Heart left ventricle (tissue), 16 donors: ENCODE measurements around the gene GALNT10. TPM values are rescaled to one million over a fixed set of nuclear protein-coding genes. Genes with fewer than 3 reads are reported as not detected.

ENCODE experiments used
- ATAC-seq, 4 donors: fragments of 200-7000 bp; cut with Tn5 transposase; one replicate each; pipeline ENCODE4 v1.9.1; 2020 to 2022; ENCODE audit warnings: moderate library complexity in 4 of 4, mild to moderate bottlenecking in 3 of 4, moderate number of reproducible peaks in 1 of 4
- DNase-seq, 5 donors: peaks; one replicate each; pipeline ENCODE4 v3.0.0-alpha.2; 2020
- H3K27ac ChIP-seq, 12 donors: fragments of 200-600 bp; sonication (generic) in 4 of 12; one replicate each; pipeline versions ENCODE4 v1.5.0 to v1.8.0; 2016 to 2022; ENCODE audit warnings: mild to moderate bottlenecking in 2 of 12
- H3K27me3 ChIP-seq, 9 donors: fragments of 200-600 bp; sonication (generic) in 2 of 9; one replicate each; pipeline versions ENCODE4 v1.5.1 to v1.8.0; 2016 to 2022; ENCODE audit warnings: mild to moderate bottlenecking in 3 of 9
- H3K36me3 ChIP-seq, 9 donors: fragments of 200-600 bp; sonication (generic) in 2 of 9; one replicate each; pipeline versions ENCODE4 v1.5.0 to v1.8.0; 2018 to 2022; ENCODE audit warnings: mild to moderate bottlenecking in 2 of 9
- H3K4me1 ChIP-seq, 12 donors: fragments of 200-600 bp; sonication (generic) in 4 of 12; one replicate each; pipeline versions ENCODE4 v1.5.0 to v1.8.0; 2016 to 2022; ENCODE audit warnings: mild to moderate bottlenecking in 3 of 12
- H3K4me3 ChIP-seq, 12 donors: fragments of 200-600 bp; sonication (generic) in 4 of 12; one replicate each; pipeline versions ENCODE4 v1.5.0 to v1.8.0; 2017 to 2022; ENCODE audit warnings: mild to moderate bottlenecking in 9 of 12, moderate library complexity in 4 of 12
- H3K9me3 ChIP-seq, 12 donors: fragments of 200-600 bp; sonication (generic) in 4 of 12; one replicate each; pipeline versions ENCODE4 v1.5.0 to v1.8.0; 2016 to 2022; ENCODE audit warnings: mild to moderate bottlenecking in 1 of 12
- POLR2A ChIP-seq, 2 donors: fragments of 450-650 bp; IDR thresholded peaks; one replicate each; pipeline ENCODE4 v1.6.1; 2017; ENCODE audit warnings: antibody characterized with exemption in 2 of 2, mild to moderate bottlenecking in 2 of 2, moderate library complexity in 2 of 2
- WGBS, 4 donors: extraction: QIAGEN DNeasy Blood & Tissue Kit in 2 of 4; methylation state at CpG; one replicate each; pipeline versions ENCODE4 v1.1.5 to v1.1.7; 2013 to 2018; 5-methylcytosine and 5-hydroxymethylcytosine counted together
- intact Hi-C, 10 donors: fragments of 100-400 bp; cut with DNase I; formaldehyde crosslinking; loops; one replicate each; pipeline versions ENCODE4 v1.11.1 to v1.14.2; 2022
- polyA plus RNA-seq, 2 donors: library from polyadenylated mRNA; stranded (reverse); fragments of 200-250 nt; gene quantifications; one replicate each; pipeline ENCODE4 v1.2.3, GENCODE V29; 2013
- total RNA-seq, 9 donors: library from RNA; depleted of rRNA in 2 of 9; stranded (reverse); fragments of >200 nt in 2 of 9; fragmentation: NEBNext Ultra II Directional in 3 of 9; extraction: Animal tissue kit (Norgen Biotek cat#: 25700) in 3 of 9; gene quantifications; one replicate each; pipeline versions ENCODE4 v1.1.0 to v1.2.4, GENCODE V29; 2016 to 2023
- TF ChIP-seq, protein P1 (sequence below), 12 donors: fragments of 200-600 bp; sonication (generic) in 4 of 12; IDR thresholded peaks; one replicate each; pipeline versions ENCODE4 v1.5.0 to v1.8.0; 2018 to 2022; ENCODE audit warnings: antibody characterized with exemption in 12 of 12, mild to moderate bottlenecking in 5 of 12
- donor health status: ischemic (EF 13 %, LVEDD 7.1; RV severe dilation, severe dysfunction).
- donor health status: healthy with polysubstance abuse.
- donor health status: DM: no; HTN: yes; CAD: no.
- donor health status: DM: no; HTN: no; CAD: no.
- donor health status: ischemic (EF 25% LVEDD 6.9; RV normal size, moderate dysfunction).
- donor health status: ischemic (EF 25% LVEDD 5.7; RV mildly dilated, moderate dysfunction).
- donor health status: healthy.
- donor health status: DM: yes; HTN: yes; CAD: no.
- donor health status: ischemic (EF 35%, LVEDD 5.7; RV mildly dilated, moderate dysfunction).
- donor health status: nonischemic (EF 11% LVEDD 7.7; RV severe dilation, severe dysfunction).
- donor health status: DM: yes; HTN: yes; CAD: no.
- donor health status: PGD.
- donor health status: ischemic (EF 29% LVEDD 5.4; RV normal size, mild dysfunction).
- donor health status: nonischemic (EF 23%, LVEDD 6.1; RV moderate dilation, normal function).

Gene GALNT10
- total and polyA plus RNA-seq, 11 donors = 2.7 to 20.7 (median 14.4) TPM

DNA sequence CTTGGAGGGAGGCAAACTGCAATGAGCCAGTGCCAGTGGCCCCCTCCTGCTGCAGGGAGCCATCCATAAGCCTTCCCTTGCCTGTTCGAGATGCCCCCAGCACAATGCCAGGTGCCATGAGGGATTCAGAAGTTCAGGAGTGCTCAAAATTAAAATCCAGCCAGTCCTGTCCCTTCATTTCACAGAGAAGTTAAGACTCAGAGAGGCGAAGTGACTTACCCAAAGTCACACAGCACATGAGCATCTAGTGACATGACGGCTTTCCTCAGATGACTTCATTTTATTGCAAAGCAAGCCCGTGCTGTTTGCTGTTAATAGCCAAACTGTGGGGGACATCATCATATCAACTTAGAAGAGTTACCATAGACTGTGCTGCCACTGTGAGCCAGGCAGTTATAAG, 185.9 kb downstream of the GALNT10 start:
- WGBS, 4 donors = 73 to 90% (median 80%) methylated on average over 4 of the region's 4 CpGs
- intact Hi-C loops = loop anchor here in 1 of 10 donors (10.0 kb wide), 1 partner anchor 102 kb away; no protein-coding TSS in a partner anchor
- H3K36me3 ChIP-seq = peaks cover 0 to 50% (median 23%) of the 10 kb centered on the region in 9 donors

GRCh38 chr5:154377754-154378533, 187.4 kb downstream of the GALNT10 start:
- ATAC-seq (no peak), DNase-seq (no peak)
- H3K27me3 ChIP-seq = no peaks in the 10 kb centered on the region
- peaks cover 0 to 6% (median 0%) of the 10 kb centered on the region in 12 donors for H3K4me1 ChIP-seq
- TF ChIP-seq, protein P1, sequence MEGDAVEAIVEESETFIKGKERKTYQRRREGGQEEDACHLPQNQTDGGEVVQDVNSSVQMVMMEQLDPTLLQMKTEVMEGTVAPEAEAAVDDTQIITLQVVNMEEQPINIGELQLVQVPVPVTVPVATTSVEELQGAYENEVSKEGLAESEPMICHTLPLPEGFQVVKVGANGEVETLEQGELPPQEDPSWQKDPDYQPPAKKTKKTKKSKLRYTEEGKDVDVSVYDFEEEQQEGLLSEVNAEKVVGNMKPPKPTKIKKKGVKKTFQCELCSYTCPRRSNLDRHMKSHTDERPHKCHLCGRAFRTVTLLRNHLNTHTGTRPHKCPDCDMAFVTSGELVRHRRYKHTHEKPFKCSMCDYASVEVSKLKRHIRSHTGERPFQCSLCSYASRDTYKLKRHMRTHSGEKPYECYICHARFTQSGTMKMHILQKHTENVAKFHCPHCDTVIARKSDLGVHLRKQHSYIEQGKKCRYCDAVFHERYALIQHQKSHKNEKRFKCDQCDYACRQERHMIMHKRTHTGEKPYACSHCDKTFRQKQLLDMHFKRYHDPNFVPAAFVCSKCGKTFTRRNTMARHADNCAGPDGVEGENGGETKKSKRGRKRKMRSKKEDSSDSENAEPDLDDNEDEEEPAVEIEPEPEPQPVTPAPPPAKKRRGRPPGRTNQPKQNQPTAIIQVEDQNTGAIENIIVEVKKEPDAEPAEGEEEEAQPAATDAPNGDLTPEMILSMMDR (IDR thresholded peaks at IDR 0.05) = no peak
- no peak for TF ChIP-seq POLR2A (IDR thresholded peaks at IDR 0.05)
- H3K4me3 ChIP-seq = no peak overlapping the region
- peaks cover 0 to 65% (median 28%) of the 10 kb centered on the region in 9 donors for H3K36me3 ChIP-seq
- intact Hi-C loops = loop anchor here in 1 of 10 donors (10.0 kb wide), 1 partner anchor 103 kb away; no protein-coding TSS in a partner anchor
- no peak overlapping the region for H3K27ac ChIP-seq
- H3K9me3 ChIP-seq = no peaks in the 10 kb centered on the region
- 87 to 95% (median 91%) methylated on average over 4 of the region's 4 CpGs for WGBS, 4 donors

More for the DNA sequence above, 185.9 kb downstream of the GALNT10 start:
- no peak overlapping the region for H3K27ac ChIP-seq
- H3K27me3 ChIP-seq = no peaks in the 10 kb centered on the region
- peaks cover 0 to 18% (median 7%) of the 10 kb centered on the region in 12 donors for H3K4me1 ChIP-seq
- TF ChIP-seq, protein P1 (IDR thresholded peaks at IDR 0.05) = no peak
- no peak for TF ChIP-seq POLR2A (IDR thresholded peaks at IDR 0.05)
- ATAC-seq (no peak), DNase-seq (no peak)
- H3K9me3 ChIP-seq = no peaks in the 10 kb centered on the region
- no peak overlapping the region for H3K4me3 ChIP-seq

DNA sequence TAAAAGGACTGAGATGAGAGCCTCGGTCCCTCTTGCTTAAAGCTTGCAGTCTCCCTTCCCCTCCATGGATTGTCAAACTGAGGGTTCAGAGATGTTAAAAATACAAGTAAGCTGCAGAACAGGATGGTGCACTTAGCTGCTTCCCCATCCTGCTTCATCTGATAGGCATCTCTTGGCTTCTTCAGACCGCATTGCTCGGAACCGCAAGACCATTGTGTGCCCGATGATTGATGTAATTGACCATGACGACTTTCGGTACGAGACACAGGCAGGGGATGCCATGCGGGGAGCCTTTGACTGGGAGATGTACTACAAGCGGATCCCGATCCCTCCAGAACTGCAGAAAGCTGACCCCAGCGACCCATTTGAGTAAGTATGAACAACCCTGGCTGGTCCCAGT, 189.7 kb downstream of the GALNT10 start:
- peaks cover 0 to 74% (median 28%) of the 10 kb centered on the region in 9 donors for H3K36me3 ChIP-seq

More for the DNA sequence above, 189.7 kb downstream of the GALNT10 start:
- no peak overlapping the region for H3K27ac ChIP-seq
- H3K4me3 ChIP-seq = no peak overlapping the region
- ATAC-seq = no peak
- peaks cover 0 to 10% (median 0%) of the 10 kb centered on the region in 12 donors for H3K4me1 ChIP-seq
- WGBS, 4 donors = 93 to 97% (median 95%) methylated on average over 12 of the region's 12 CpGs
- TF ChIP-seq, protein P1 (IDR thresholded peaks at IDR 0.05) = no peak
- TF ChIP-seq POLR2A (IDR thresholded peaks at IDR 0.05) = no peak
- H3K9me3 ChIP-seq = no peaks in the 10 kb centered on the region
- no peaks in the 10 kb centered on the region for H3K27me3 ChIP-seq
- intact Hi-C loops = no loop called here
- DNase-seq = no peak
